Ectodermal cell (in vitro differentiated cells): ENCODE measurements around the gene CTNNA2.
"Not testable (repeated sequence)": the region's sequence is repeated elsewhere in the genome, so short reads cannot be mapped to it uniquely, and the experiment has no call there.

ENCODE experiments used
- H3K27ac ChIP-seq: 2 replicates; pipeline ENCODE4 v1.7.0; 2013; ENCODE audit warnings: mild to moderate bottlenecking, low read depth, low read length; ENCODE audit not compliant: insufficient read depth, poor library complexity, severe bottlenecking
- H3K27me3 ChIP-seq: 2 replicates; pipeline ENCODE4 v1.7.0; 2013; ENCODE audit warnings: mild to moderate bottlenecking, low read length; ENCODE audit not compliant: insufficient read depth, control insufficient read depth, poor library complexity, severe bottlenecking
- H3K36me3 ChIP-seq: one replicate; pipeline ENCODE4 v1.7.0; 2013; ENCODE audit warnings: low read length; ENCODE audit not compliant: control insufficient read depth, insufficient read depth
- H3K4me1 ChIP-seq: one replicate; pipeline ENCODE4 v1.7.0; 2013; ENCODE audit warnings: low read length; ENCODE audit not compliant: control insufficient read depth, insufficient read depth
- H3K4me3 ChIP-seq: 2 replicates; pipeline ENCODE4 v1.7.0; 2013; ENCODE audit warnings: low read depth, low read length, control low read depth; ENCODE audit not compliant: insufficient read depth
- H3K9me3 ChIP-seq: 2 replicates; pipeline ENCODE4 v1.7.0; 2013; ENCODE audit warnings: mild to moderate bottlenecking, low read length, moderate library complexity; ENCODE audit not compliant: control insufficient read depth
- WGBS, 2 experiments: methylation state at CpG; one replicate each; pipeline ENCODE4 v1.1.7; 2013; ENCODE audit warnings: missing lambda C conversion rate in 2 of 2; 5-methylcytosine and 5-hydroxymethylcytosine counted together

Gene CTNNA2

GRCh38 chr2:80132281-80132680 lies 619.4 kb downstream of the CTNNA2 start:
- WGBS, 2 experiments = 80 to 100% methylated on average over 1 of the region's 3 CpGs
- Histone ChIP-seq H3K27me3 (no peaks in the 10 kb centered on the region), H3K9me3 (no peaks in the 10 kb centered on the region), H3K4me1 (no peaks in the 10 kb centered on the region), H3K36me3 (no peaks in the 10 kb centered on the region), H3K27ac (no peak overlapping the region), H3K4me3 (no peak overlapping the region)

GRCh38 chr2:80135001-80135400 lies 622.1 kb downstream of the CTNNA2 start:
- Histone ChIP-seq H3K27ac (no peak overlapping the region), H3K27me3 (no peaks in the 10 kb centered on the region), H3K4me3 (no peak overlapping the region), H3K4me1 (no peaks in the 10 kb centered on the region), H3K36me3 (no peaks in the 10 kb centered on the region), H3K9me3 (no peaks in the 10 kb centered on the region)
- 89 to 93% methylated on average over 1 of the region's 1 CpG for WGBS, 2 experiments

GRCh38 chr2:80136338-80136737 lies 623.5 kb downstream of the CTNNA2 start:
- Histone ChIP-seq H3K4me3 (no peak overlapping the region), H3K27ac (no peak overlapping the region), H3K9me3 (no peaks in the 10 kb centered on the region), H3K4me1 (no peaks in the 10 kb centered on the region), H3K27me3 (no peaks in the 10 kb centered on the region), H3K36me3 (no peaks in the 10 kb centered on the region)
- 67 to 100% methylated on average over 1 of the region's 1 CpG for WGBS, 2 experiments

GRCh38 chr2:80139001-80139400 lies 626.1 kb downstream of the CTNNA2 start:
- Histone ChIP-seq H3K4me1 (no peaks in the 10 kb centered on the region), H3K9me3 (no peaks in the 10 kb centered on the region), H3K4me3 (no peak overlapping the region), H3K27me3 (no peaks in the 10 kb centered on the region), H3K27ac (no peak overlapping the region), H3K36me3 (no peaks in the 10 kb centered on the region)
- WGBS, 2 experiments = 86 to 100% methylated on average over 2 to 4 of the region's 4 CpGs

GRCh38 chr2:80141007-80141726 lies 628.3 kb downstream of the CTNNA2 start:
- H3K4me3 ChIP-seq = no peak overlapping the region
- H3K4me1 ChIP-seq = no peaks in the 10 kb centered on the region
- no peaks in the 10 kb centered on the region for H3K36me3 ChIP-seq
- no peaks in the 10 kb centered on the region for H3K27me3 ChIP-seq
- H3K9me3 ChIP-seq = no peaks in the 10 kb centered on the region
- 93 to 100% methylated on average over 4 of the region's 4 CpGs for WGBS, 2 experiments
- no peak overlapping the region for H3K27ac ChIP-seq

- no peak overlapping the region for H3K27ac ChIP-seq
Measured at GRCh38 chr2:80145499-80145898, 632.6 kb downstream of the CTNNA2 start.

GRCh38 chr2:80146757-80147156 lies 633.9 kb downstream of the CTNNA2 start:
- not testable (repeated sequence) for H3K27ac ChIP-seq, H3K27me3 ChIP-seq, H3K36me3 ChIP-seq, H3K4me3 ChIP-seq, H3K9me3 ChIP-seq, H3K4me1 ChIP-seq
- WGBS, 2 experiments = 95 to 98% methylated on average over 4 of the region's 5 CpGs

More at GRCh38 chr2:80145499-80145898, 632.6 kb downstream of the CTNNA2 start:
- Histone ChIP-seq H3K36me3 (no peaks in the 10 kb centered on the region), H3K9me3 (no peaks in the 10 kb centered on the region), H3K4me1 (no peaks in the 10 kb centered on the region), H3K27me3 (no peaks in the 10 kb centered on the region), H3K4me3 (no peak overlapping the region)
- 95 to 100% methylated on average over 4 of the region's 4 CpGs for WGBS, 2 experiments

GRCh38 chr2:80147690-80148089 lies 634.8 kb downstream of the CTNNA2 start:
- 97 to 100% methylated on average over 2 to 3 of the region's 3 CpGs for WGBS, 2 experiments
- Histone ChIP-seq H3K36me3 (no peaks in the 10 kb centered on the region), H3K27ac (no peak overlapping the region)

GRCh38 chr2:80148906-80149305 lies 636.1 kb downstream of the CTNNA2 start:
- 100% methylated on average over 1 to 2 of the region's 2 CpGs for WGBS, 2 experiments
- Histone ChIP-seq H3K4me1 (peaks cover 4% of the 10 kb centered on the region), H3K9me3 (no peaks in the 10 kb centered on the region), H3K27ac (no peak overlapping the region), H3K27me3 (no peaks in the 10 kb centered on the region), H3K4me3 (no peak overlapping the region), H3K36me3 (no peaks in the 10 kb centered on the region)

More at GRCh38 chr2:80147690-80148089, 634.8 kb downstream of the CTNNA2 start:
- H3K27me3 ChIP-seq = no peaks in the 10 kb centered on the region
- H3K4me3 ChIP-seq = no peak overlapping the region
- peaks cover under 1% of the 10 kb centered on the region for H3K4me1 ChIP-seq
- H3K9me3 ChIP-seq = no peaks in the 10 kb centered on the region

GRCh38 chr2:80149991-80150390 lies 637.1 kb downstream of the CTNNA2 start:
- WGBS, 2 experiments = 93 to 98% methylated on average over 1 of the region's 1 CpG
- no peaks in the 10 kb centered on the region for H3K36me3 ChIP-seq
- H3K27ac ChIP-seq = no peak overlapping the region
- peaks cover 4% of the 10 kb centered on the region for H3K4me1 ChIP-seq
- no peak overlapping the region for H3K4me3 ChIP-seq
- H3K27me3 ChIP-seq = no peaks in the 10 kb centered on the region
- no peaks in the 10 kb centered on the region for H3K9me3 ChIP-seq
